ENCODE results near the gene VDR.
"Not testable (repeated sequence)": the region's sequence is repeated elsewhere in the genome, so short reads cannot be mapped to it uniquely, and the experiment has no call there.

The VDR gene

GRCh38 chr12:47811581-47812484 is 93.0 kb downstream of the VDR start:
- H3K27ac ChIP-seq (ENCODE audit: low read depth, low read length), result peak overlapping the region; percentile 98
- H2AFZ ChIP-seq (ENCODE audit: low read length, unreplicated experiment), result peak overlapping the region; percentile 26
- H3K27me3 ChIP-seq (ENCODE audit: insufficient read depth, low read length), result no peaks in the 10 kb centered on the region
- H3K4me3 ChIP-seq (ENCODE audit: low read depth, low read length), result peak overlapping the region; percentile 49
- peaks cover 91% of the 10 kb centered on the region for H3K79me2 ChIP-seq (ENCODE audit: control insufficient read depth, insufficient read depth, low read length, unreplicated experiment)
- H3K4me1 ChIP-seq (ENCODE audit: control insufficient read depth, insufficient read depth, low read length, unreplicated experiment), result peaks cover 89% of the 10 kb centered on the region
- H3K36me3 ChIP-seq (ENCODE audit: insufficient read depth, low read length), result 0 out of 2 replicates have a peak, but pooled peaks cover 3% of the 10 kb centered on the region

DNA sequence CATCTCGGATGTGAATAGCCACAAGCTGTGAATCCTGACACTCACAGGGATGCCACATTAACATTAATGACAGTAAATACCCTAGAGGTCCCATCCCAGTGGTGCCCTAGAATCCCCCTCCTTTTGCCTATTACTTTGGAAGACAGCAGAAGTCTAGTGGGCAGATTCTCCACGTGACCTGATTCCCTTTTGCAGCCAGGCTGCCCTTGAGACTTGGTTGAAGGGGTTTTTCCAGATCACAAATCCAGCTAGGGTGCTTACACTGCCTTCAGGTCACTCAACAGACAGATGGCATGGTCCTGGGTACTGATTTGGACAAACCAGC is 93.8 kb downstream of the VDR start:
- peak overlapping the region; percentile 49; the same call in 1 of the 2 replicates for H3K4me3 ChIP-seq (ENCODE audit: low read depth, low read length)
- H3K36me3 ChIP-seq (ENCODE audit: insufficient read depth, low read length), result 0 out of 2 replicates have a peak, but pooled peaks cover 3% of the 10 kb centered on the region
- peaks cover 84% of the 10 kb centered on the region for H3K4me1 ChIP-seq (ENCODE audit: control insufficient read depth, insufficient read depth, low read length, unreplicated experiment)
- H3K79me2 ChIP-seq (ENCODE audit: control insufficient read depth, insufficient read depth, low read length, unreplicated experiment), result peaks cover 91% of the 10 kb centered on the region
- H2AFZ ChIP-seq (ENCODE audit: low read length, unreplicated experiment), result no peak overlapping the region
- H3K27ac ChIP-seq (ENCODE audit: low read depth, low read length), result peak overlapping the region; percentile 98
- H3K27me3 ChIP-seq (ENCODE audit: insufficient read depth, low read length), result no peaks in the 10 kb centered on the region

GRCh38 chr12:47809518-47809917 is 95.3 kb downstream of the VDR start:
- H3K79me2 ChIP-seq (ENCODE audit: control insufficient read depth, insufficient read depth, low read length, unreplicated experiment), result peaks cover 93% of the 10 kb centered on the region

GRCh38 chr12:47808574-47809365 is 96.0 kb downstream of the VDR start:
- no peaks in the 10 kb centered on the region for H3K27me3 ChIP-seq (ENCODE audit: insufficient read depth, low read length)
- peaks cover 73% of the 10 kb centered on the region for H3K4me1 ChIP-seq (ENCODE audit: control insufficient read depth, insufficient read depth, low read length, unreplicated experiment)

More at GRCh38 chr12:47809518-47809917, 95.3 kb downstream of the VDR start:
- peaks cover 81% of the 10 kb centered on the region for H3K4me1 ChIP-seq (ENCODE audit: control insufficient read depth, insufficient read depth, low read length, unreplicated experiment)
- H3K4me3 ChIP-seq (ENCODE audit: low read depth, low read length); H2AFZ ChIP-seq (ENCODE audit: low read length, unreplicated experiment); H3K36me3 ChIP-seq (ENCODE audit: insufficient read depth, low read length); H3K27me3 ChIP-seq (ENCODE audit: insufficient read depth, low read length); H3K27ac ChIP-seq (ENCODE audit: low read depth, low read length): not testable (repeated sequence)

GRCh38 chr12:47808050-47808449 is 96.7 kb downstream of the VDR start:
- peaks cover 93% of the 10 kb centered on the region for H3K79me2 ChIP-seq (ENCODE audit: control insufficient read depth, insufficient read depth, low read length, unreplicated experiment)
- peaks cover 71% of the 10 kb centered on the region for H3K4me1 ChIP-seq (ENCODE audit: control insufficient read depth, insufficient read depth, low read length, unreplicated experiment)

More at GRCh38 chr12:47808574-47809365, 96.0 kb downstream of the VDR start:
- no peaks in the 10 kb centered on the region for H3K36me3 ChIP-seq (ENCODE audit: insufficient read depth, low read length)
- peaks cover 93% of the 10 kb centered on the region for H3K79me2 ChIP-seq (ENCODE audit: control insufficient read depth, insufficient read depth, low read length, unreplicated experiment)
- peak overlapping the region; percentile 71 for H3K27ac ChIP-seq (ENCODE audit: low read depth, low read length)
- H3K4me3 ChIP-seq (ENCODE audit: low read depth, low read length), result peak overlapping the region; percentile 24; the same call in 1 of the 2 replicates
- no peak overlapping the region for H2AFZ ChIP-seq (ENCODE audit: low read length, unreplicated experiment)

GRCh38 chr12:47807338-47807737 is 97.5 kb downstream of the VDR start:
- H2AFZ ChIP-seq (ENCODE audit: low read length, unreplicated experiment), result no peak overlapping the region
- H3K36me3 ChIP-seq (ENCODE audit: insufficient read depth, low read length), result no peaks in the 10 kb centered on the region
- H3K27me3 ChIP-seq (ENCODE audit: insufficient read depth, low read length), result no peaks in the 10 kb centered on the region
- no peak overlapping the region for H3K27ac ChIP-seq (ENCODE audit: low read depth, low read length)
- peaks cover 97% of the 10 kb centered on the region for H3K79me2 ChIP-seq (ENCODE audit: control insufficient read depth, insufficient read depth, low read length, unreplicated experiment)
- H3K4me3 ChIP-seq (ENCODE audit: low read depth, low read length), result no peak overlapping the region
- peaks cover 73% of the 10 kb centered on the region for H3K4me1 ChIP-seq (ENCODE audit: control insufficient read depth, insufficient read depth, low read length, unreplicated experiment)

More at GRCh38 chr12:47808050-47808449, 96.7 kb downstream of the VDR start:
- H3K4me3 ChIP-seq (ENCODE audit: low read depth, low read length), result 0 out of 2 replicates have a peak overlapping the region, but pooled peaks have one; percentile 24
- H3K36me3 ChIP-seq (ENCODE audit: insufficient read depth, low read length), result no peaks in the 10 kb centered on the region
- H3K27ac ChIP-seq (ENCODE audit: low read depth, low read length), result peak overlapping the region; percentile 71
- no peak overlapping the region for H2AFZ ChIP-seq (ENCODE audit: low read length, unreplicated experiment)
- H3K27me3 ChIP-seq (ENCODE audit: insufficient read depth, low read length), result no peaks in the 10 kb centered on the region

- Histone ChIP-seq H2AFZ (ENCODE audit: low read length, unreplicated experiment) (no peak overlapping the region), H3K27me3 (ENCODE audit: insufficient read depth, low read length) (no peaks in the 10 kb centered on the region), H3K79me2 (ENCODE audit: control insufficient read depth, insufficient read depth, low read length, unreplicated experiment) (peaks cover 97% of the 10 kb centered on the region), H3K27ac (ENCODE audit: low read depth, low read length) (no peak overlapping the region), H3K4me1 (ENCODE audit: control insufficient read depth, insufficient read depth, low read length, unreplicated experiment) (peaks cover 56% of the 10 kb centered on the region), H3K36me3 (ENCODE audit: insufficient read depth, low read length) (no peaks in the 10 kb centered on the region), H3K4me3 (ENCODE audit: low read depth, low read length) (no peak overlapping the region)
These were observed 99.4 kb downstream of the VDR start for GRCh38 chr12:47805417-47805816.

- Histone ChIP-seq H3K4me1 (ENCODE audit: control insufficient read depth, insufficient read depth, low read length, unreplicated experiment) (peaks cover 48% of the 10 kb centered on the region), H3K4me3 (ENCODE audit: low read depth, low read length) (no peak overlapping the region), H3K27me3 (ENCODE audit: insufficient read depth, low read length) (no peaks in the 10 kb centered on the region), H3K79me2 (ENCODE audit: control insufficient read depth, insufficient read depth, low read length, unreplicated experiment) (peaks cover 98% of the 10 kb centered on the region), H3K36me3 (ENCODE audit: insufficient read depth, low read length) (no peaks in the 10 kb centered on the region), H3K27ac (ENCODE audit: low read depth, low read length) (no peak overlapping the region), H2AFZ (ENCODE audit: low read length, unreplicated experiment) (no peak overlapping the region)
These were observed 100.6 kb downstream of the VDR start for GRCh38 chr12:47804171-47804570.

- H3K27ac ChIP-seq (ENCODE audit: low read depth, low read length), result no peak overlapping the region
- no peaks in the 10 kb centered on the region for H3K27me3 ChIP-seq (ENCODE audit: insufficient read depth, low read length)
- H3K79me2 ChIP-seq (ENCODE audit: control insufficient read depth, insufficient read depth, low read length, unreplicated experiment), result peaks cover 98% of the 10 kb centered on the region
- H2AFZ ChIP-seq (ENCODE audit: low read length, unreplicated experiment), result no peak overlapping the region
- H3K36me3 ChIP-seq (ENCODE audit: insufficient read depth, low read length), result no peaks in the 10 kb centered on the region
- H3K4me3 ChIP-seq (ENCODE audit: low read depth, low read length), result no peak overlapping the region
- H3K4me1 ChIP-seq (ENCODE audit: control insufficient read depth, insufficient read depth, low read length, unreplicated experiment), result peaks cover 40% of the 10 kb centered on the region
These were observed 101.5 kb downstream of the VDR start for GRCh38 chr12:47803191-47803875.

GRCh38 chr12:47802312-47802711 is 102.5 kb downstream of the VDR start:
- Histone ChIP-seq H3K27me3 (ENCODE audit: insufficient read depth, low read length) (no peaks in the 10 kb centered on the region), H3K4me1 (ENCODE audit: control insufficient read depth, insufficient read depth, low read length, unreplicated experiment) (peaks cover 30% of the 10 kb centered on the region), H3K36me3 (ENCODE audit: insufficient read depth, low read length) (no peaks in the 10 kb centered on the region), H3K27ac (ENCODE audit: low read depth, low read length) (no peak overlapping the region), H3K79me2 (ENCODE audit: control insufficient read depth, insufficient read depth, low read length, unreplicated experiment) (peaks cover 89% of the 10 kb centered on the region), H2AFZ (ENCODE audit: low read length, unreplicated experiment) (no peak overlapping the region), H3K4me3 (ENCODE audit: low read depth, low read length) (no peak overlapping the region)

All from ACC112 (cell line).